Body of pancreas (tissue), 4 donors: ENCODE measurements around the gene LDAH. TPM values are rescaled to one million over a fixed set of nuclear protein-coding genes. Genes with fewer than 3 reads are reported as not detected.

ENCODE experiments used
- ATAC-seq: fragments of 150-250 bp; one replicate; pipeline ENCODE4 v1.9.1; 2016
- DNase-seq, 4 donors: peaks; one replicate each; pipeline ENCODE4 v3.0.0-alpha.2; 2019
- H3K27ac ChIP-seq, 4 donors: fragments of 200-600 bp; sonication (generic); 1 replicate in 3 of 4; 2 replicates in 1 of 4; pipeline versions ENCODE4 v1.5.1 to v1.6.1; 2016 to 2019; ENCODE audit warnings: mild to moderate bottlenecking in 1 of 4, mixed read lengths in 1 of 4, moderate library complexity in 1 of 4
- H3K27me3 ChIP-seq, 2 donors: fragments of 200-600 bp; sonication (generic); one replicate each; pipeline ENCODE4 v1.6.0; 2016; ENCODE audit warnings: mild to moderate bottlenecking in 1 of 2
- H3K36me3 ChIP-seq, 2 donors: fragments of 200-600 bp; sonication (generic); replicated peaks in 1 of 2; 2 replicates each; pipeline ENCODE4 v1.5.1; 2016; ENCODE audit warnings: low read depth in 2 of 2; ENCODE audit not compliant: insufficient read depth in 1 of 2
- H3K4me1 ChIP-seq: fragments of 200-600 bp; sonication (generic); one replicate; pipeline ENCODE4 v1.6.0; 2016
- H3K4me3 ChIP-seq, 2 donors: fragments of 200-600 bp; sonication (generic); 1 replicate in 1 of 2; 2 replicates in 1 of 2; pipeline ENCODE4 v1.5.1; 2016 to 2019
- H3K9me3 ChIP-seq, 3 donors: fragments of 200-600 bp; sonication (generic); 1 replicate in 2 of 3; 2 replicates in 1 of 3; pipeline ENCODE4 v1.5.1; 2016
- CTCF ChIP-seq, 7 experiments: fragments of 450-650 bp in 4 of 7; fragments of 200-600 bp in 3 of 7; sonication (generic) in 3 of 7; IDR thresholded peaks; one replicate each; pipeline ENCODE4 v1.5.1; 2016 to 2019; ENCODE audit warnings: antibody characterized with exemption in 7 of 7
- POLR2A ChIP-seq, 3 donors: fragments of 450-650 bp; IDR thresholded peaks; one replicate each; pipeline ENCODE4 v1.6.1; 2016; ENCODE audit warnings: antibody characterized with exemption in 3 of 3, mild to moderate bottlenecking in 2 of 3
- WGBS, 2 donors: methylation state at CpG; one replicate each; pipeline ENCODE4 v1.1.5; 2017; 5-methylcytosine and 5-hydroxymethylcytosine counted together
- intact Hi-C: fragments of 100-400 bp; cut with DNase I; formaldehyde crosslinking; loops from one replicate; pipeline ENCODE4 v1.15.1; 2023
- total RNA-seq, 2 donors: library from RNA; depleted of rRNA; stranded (reverse); fragments of >200 nt; gene quantifications; one replicate each; pipeline ENCODE4 v1.1.0, GENCODE V29; 2016

Gene LDAH
- total RNA-seq, 2 donors from 2014 or later, result 6.9 to 10.6 TPM

DNA sequence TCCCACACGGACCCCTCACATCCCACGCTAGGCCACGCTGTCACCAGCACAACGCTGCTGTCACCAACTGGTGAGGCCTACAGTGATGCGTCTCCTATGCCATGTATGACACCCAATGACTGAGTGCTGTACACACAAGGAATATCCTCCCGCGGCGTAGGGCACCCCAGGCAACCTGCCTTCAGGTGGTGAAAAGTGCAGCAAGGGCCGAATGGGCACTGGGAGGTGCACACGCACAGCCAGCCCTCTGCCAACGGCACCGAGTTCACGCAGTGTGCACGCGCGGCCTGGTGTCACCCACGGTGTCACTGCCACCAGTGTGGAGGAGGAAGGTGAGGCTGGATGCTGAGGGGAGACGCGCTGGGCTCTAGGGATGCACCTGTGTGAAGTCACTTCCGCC is 176.5 kb downstream of the LDAH start:
- Histone ChIP-seq H3K27ac (no peak overlapping the region), H3K4me3 (no peak overlapping the region), H3K27me3 (no peaks in the 10 kb centered on the region), H3K36me3 (no peaks in the 10 kb centered on the region), H3K9me3 (no peaks in the 10 kb centered on the region), H3K4me1 (peaks cover 25% of the 10 kb centered on the region)
- no peak for ATAC-seq
- WGBS, 2 donors, result 93 to 96% methylated on average over 7 to 20 of the region's 20 CpGs
- TF ChIP-seq CTCF (IDR thresholded peaks at IDR 0.05), result no peak
- TF ChIP-seq POLR2A (IDR thresholded peaks at IDR 0.05), result no peak
- intact Hi-C loops, result no loop called here
- DNase-seq, result no peak

GRCh38 chr2:20645761-20646160 is 177.1 kb downstream of the LDAH start:
- Histone ChIP-seq H3K9me3 (no peaks in the 10 kb centered on the region), H3K4me3 (no peak overlapping the region), H3K4me1 (peaks cover 23% of the 10 kb centered on the region), H3K36me3 (no peaks in the 10 kb centered on the region), H3K27ac (no peak overlapping the region), H3K27me3 (no peaks in the 10 kb centered on the region)
- ATAC-seq (no peak), DNase-seq (no peak)
- WGBS, 2 donors, result 82 to 85% methylated on average over 8 to 10 of the region's 10 CpGs
- intact Hi-C loops, result no loop called here
- TF ChIP-seq CTCF (IDR thresholded peaks at IDR 0.05) (no peak), POLR2A (IDR thresholded peaks at IDR 0.05) (no peak)

- ATAC-seq (no peak), DNase-seq (no peak)
- H3K27ac ChIP-seq, result no peak overlapping the region
Measured at GRCh38 chr2:20645301-20645701, 177.6 kb downstream of the LDAH start.

DNA sequence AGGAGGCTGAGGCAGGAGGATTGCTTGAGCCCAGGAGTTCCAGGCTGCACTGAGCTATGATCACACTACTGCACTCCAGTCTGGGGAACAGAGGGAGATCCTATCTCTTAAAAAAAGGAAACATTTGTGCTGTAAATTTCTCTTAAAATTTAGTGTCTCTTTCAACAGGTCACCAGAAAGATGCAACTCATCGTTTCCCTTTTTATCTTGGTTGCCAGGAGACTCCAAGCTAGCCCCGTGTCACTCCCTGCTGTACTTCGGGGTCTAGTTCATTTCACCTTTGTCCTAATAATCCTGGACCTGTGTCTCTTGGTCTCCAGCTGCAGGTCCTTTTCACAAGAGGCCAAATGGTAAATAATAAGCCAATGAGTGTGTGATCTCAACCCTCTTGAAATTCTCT is 179.1 kb downstream of the LDAH start:
- 58 to 79% methylated on average over 3 of the region's 3 CpGs for WGBS, 2 donors
- peaks cover 6% of the 10 kb centered on the region for H3K4me1 ChIP-seq
- TF ChIP-seq POLR2A (IDR thresholded peaks at IDR 0.05) (no peak), CTCF (IDR thresholded peaks at IDR 0.05) (no peak)
- H3K9me3 ChIP-seq, result no peaks in the 10 kb centered on the region
- intact Hi-C loops, result loop anchor here (5.0 kb wide), 1 partner anchor 247 kb away; no protein-coding TSS in a partner anchor
- DNase-seq, result no peak
- no peak for ATAC-seq
- no peaks in the 10 kb centered on the region for H3K27me3 ChIP-seq
- no peak overlapping the region for H3K27ac ChIP-seq
- peaks cover 0 to 1% of the 10 kb centered on the region in 2 donors for H3K36me3 ChIP-seq
- H3K4me3 ChIP-seq, result no peak overlapping the region

More at GRCh38 chr2:20645301-20645701, 177.6 kb downstream of the LDAH start:
- intact Hi-C loops, result no loop called here
- Histone ChIP-seq H3K27me3 (no peaks in the 10 kb centered on the region), H3K4me3 (no peak overlapping the region), H3K9me3 (no peaks in the 10 kb centered on the region), H3K36me3 (no peaks in the 10 kb centered on the region), H3K4me1 (peaks cover 20% of the 10 kb centered on the region)
- TF ChIP-seq CTCF (IDR thresholded peaks at IDR 0.05) (no peak), POLR2A (IDR thresholded peaks at IDR 0.05) (no peak)
- 91 to 100% methylated on average over 1 to 13 of the region's 14 CpGs for WGBS, 2 donors

- intact Hi-C loops, result loop anchor here (5.0 kb wide), 1 partner anchor 246 kb away; no protein-coding TSS in a partner anchor
- DNase-seq, result no peak
- Histone ChIP-seq H3K36me3 (peaks cover 0 to 1% of the 10 kb centered on the region in 2 donors), H3K4me3 (no peak overlapping the region), H3K9me3 (no peaks in the 10 kb centered on the region), H3K27me3 (no peaks in the 10 kb centered on the region), H3K27ac (no peak overlapping the region), H3K4me1 (peaks cover 4% of the 10 kb centered on the region)
- no peak for ATAC-seq
- WGBS, 2 donors, result 89 to 93% methylated on average over 5 to 7 of the region's 7 CpGs
- TF ChIP-seq POLR2A (IDR thresholded peaks at IDR 0.05) (no peak), CTCF (IDR thresholded peaks at IDR 0.05) (no peak)
Measured at GRCh38 chr2:20643060-20643459, 179.8 kb downstream of the LDAH start.
